ENCODE data around the gene BTLA. TPM values are rescaled to one million over a fixed set of nuclear protein-coding genes. Genes with fewer than 3 reads are reported as not detected.

The BTLA gene
- polyA plus RNA-seq, 1 experiment = not detected

GRCh38 chr3:112481302-112481721 is 18.0 kb downstream of the BTLA start:
- POLR2A ChIA-PET = no interaction called here
- Histone ChIP-seq H3K27me3 (ENCODE audit: control insufficient read depth, insufficient read depth, low read length) (peaks cover 4% of the 10 kb centered on the region), H3K4me3 (ENCODE audit: low read depth, low read length) (no peak overlapping the region), H3K9me3 (ENCODE audit: control insufficient read depth, insufficient read depth, low read length) (no peaks in the 10 kb centered on the region), H3K27ac (ENCODE audit: low read depth, low read length) (no peak overlapping the region)
- CTCF ChIA-PET = no interaction called here
- TF ChIP-seq, protein P1, sequence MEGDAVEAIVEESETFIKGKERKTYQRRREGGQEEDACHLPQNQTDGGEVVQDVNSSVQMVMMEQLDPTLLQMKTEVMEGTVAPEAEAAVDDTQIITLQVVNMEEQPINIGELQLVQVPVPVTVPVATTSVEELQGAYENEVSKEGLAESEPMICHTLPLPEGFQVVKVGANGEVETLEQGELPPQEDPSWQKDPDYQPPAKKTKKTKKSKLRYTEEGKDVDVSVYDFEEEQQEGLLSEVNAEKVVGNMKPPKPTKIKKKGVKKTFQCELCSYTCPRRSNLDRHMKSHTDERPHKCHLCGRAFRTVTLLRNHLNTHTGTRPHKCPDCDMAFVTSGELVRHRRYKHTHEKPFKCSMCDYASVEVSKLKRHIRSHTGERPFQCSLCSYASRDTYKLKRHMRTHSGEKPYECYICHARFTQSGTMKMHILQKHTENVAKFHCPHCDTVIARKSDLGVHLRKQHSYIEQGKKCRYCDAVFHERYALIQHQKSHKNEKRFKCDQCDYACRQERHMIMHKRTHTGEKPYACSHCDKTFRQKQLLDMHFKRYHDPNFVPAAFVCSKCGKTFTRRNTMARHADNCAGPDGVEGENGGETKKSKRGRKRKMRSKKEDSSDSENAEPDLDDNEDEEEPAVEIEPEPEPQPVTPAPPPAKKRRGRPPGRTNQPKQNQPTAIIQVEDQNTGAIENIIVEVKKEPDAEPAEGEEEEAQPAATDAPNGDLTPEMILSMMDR (IDR thresholded peaks at IDR 0.05; ENCODE audit: low read depth, low read length) = no peak
- no peak for DNase-seq (ENCODE audit: low read depth, low spot score)

DNA sequence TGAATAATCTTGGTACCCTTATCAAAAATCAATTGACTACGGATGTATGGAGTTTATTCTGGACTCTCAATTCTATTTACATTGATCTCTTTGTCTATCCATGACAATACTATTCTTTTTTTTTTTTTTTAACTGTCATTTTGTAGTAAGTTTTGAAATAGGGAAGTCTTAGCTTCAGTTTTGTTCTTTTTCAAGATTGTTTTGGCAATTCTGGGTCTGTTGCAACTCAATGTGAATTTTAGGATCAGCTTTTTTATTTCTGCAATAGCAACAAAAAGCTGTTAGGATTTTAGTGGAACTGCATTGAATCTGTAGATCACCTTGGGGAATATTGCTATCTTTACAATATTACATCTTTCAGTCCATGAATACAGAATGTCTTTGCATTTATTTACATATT is 21.4 kb downstream of the BTLA start:
- CTCF ChIA-PET = no interaction called here
- H3K27ac ChIP-seq (ENCODE audit: low read depth, low read length) = no peak overlapping the region
- no peak for DNase-seq (ENCODE audit: low read depth, low spot score)
- no peak overlapping the region for H3K4me3 ChIP-seq (ENCODE audit: low read depth, low read length)
- POLR2A ChIA-PET = no interaction called here
- H3K27me3 ChIP-seq (ENCODE audit: control insufficient read depth, insufficient read depth, low read length) = peaks cover 4% of the 10 kb centered on the region
- no peaks in the 10 kb centered on the region for H3K9me3 ChIP-seq (ENCODE audit: control insufficient read depth, insufficient read depth, low read length)
- TF ChIP-seq, protein P1 (IDR thresholded peaks at IDR 0.05; ENCODE audit: low read depth, low read length) = no peak

- CTCF ChIA-PET = no interaction called here
- no peak for DNase-seq (ENCODE audit: low read depth, low spot score)
Observed at GRCh38 chr3:112476346-112476745, 22.9 kb downstream of the BTLA start.

GRCh38 chr3:112474796-112475195 is 24.5 kb downstream of the BTLA start:
- TF ChIP-seq, protein P1 (IDR thresholded peaks at IDR 0.05; ENCODE audit: low read depth, low read length) = no peak
- DNase-seq (ENCODE audit: low read depth, low spot score) = no peak
- ChIA-PET CTCF (no interaction called here), POLR2A (no interaction called here)
- Histone ChIP-seq H3K27me3 (ENCODE audit: control insufficient read depth, insufficient read depth, low read length) (no peaks in the 10 kb centered on the region), H3K9me3 (ENCODE audit: control insufficient read depth, insufficient read depth, low read length) (no peaks in the 10 kb centered on the region), H3K4me3 (ENCODE audit: low read depth, low read length) (no peak overlapping the region), H3K27ac (ENCODE audit: low read depth, low read length) (no peak overlapping the region)

More at GRCh38 chr3:112476346-112476745, 22.9 kb downstream of the BTLA start:
- TF ChIP-seq, protein P1 (IDR thresholded peaks at IDR 0.05; ENCODE audit: low read depth, low read length) = no peak
- H3K27ac ChIP-seq (ENCODE audit: low read depth, low read length) = no peak overlapping the region
- H3K27me3 ChIP-seq (ENCODE audit: control insufficient read depth, insufficient read depth, low read length) = peaks cover 4% of the 10 kb centered on the region
- H3K4me3 ChIP-seq (ENCODE audit: low read depth, low read length) = no peak overlapping the region
- no peaks in the 10 kb centered on the region for H3K9me3 ChIP-seq (ENCODE audit: control insufficient read depth, insufficient read depth, low read length)
- POLR2A ChIA-PET = no interaction called here

- DNase-seq (ENCODE audit: low read depth, low spot score) = no peak
- Histone ChIP-seq H3K9me3 (ENCODE audit: control insufficient read depth, insufficient read depth, low read length) (no peaks in the 10 kb centered on the region), H3K4me3 (ENCODE audit: low read depth, low read length) (no peak overlapping the region), H3K27me3 (ENCODE audit: control insufficient read depth, insufficient read depth, low read length) (no peaks in the 10 kb centered on the region), H3K27ac (ENCODE audit: low read depth, low read length) (no peak overlapping the region)
- CTCF ChIA-PET = no interaction called here
- POLR2A ChIA-PET = no interaction called here
- TF ChIP-seq, protein P1 (IDR thresholded peaks at IDR 0.05; ENCODE audit: low read depth, low read length) = no peak
Observed at GRCh38 chr3:112472691-112473090, 26.6 kb downstream of the BTLA start.
